HepG2 (cell line): ENCODE data around the gene RRAGB.

Experiments
- EP300 ChIP-seq, 3 experiments: sonication (generic) in 1 of 3; formaldehyde crosslinking in 1 of 3; IDR thresholded peaks; 2 replicates each; pipeline versions ENCODE4 v1.5.1 to v1.6.1; 2011 to 2020; ENCODE audit warnings: low read depth in 2 of 3, low read length in 2 of 3, borderline replicate concordance in 1 of 3, improper control_type of control experiment in 1 of 3, mild to moderate bottlenecking in 1 of 3, missing genetic modification reagents in 1 of 3, moderate library complexity in 1 of 3
- FOXM1 ChIP-seq: sonication (generic); formaldehyde crosslinking; IDR thresholded peaks from 2 replicates; pipeline ENCODE4 v1.5.0; 2020; ENCODE audit warnings: missing genetic modification reagents
- GABPA ChIP-seq, 2 experiments: IDR thresholded peaks; 2 replicates each; pipeline ENCODE4 v1.6.1; 2011 to 2016; ENCODE audit warnings: low read depth in 2 of 2, low read length in 1 of 2, missing biosample characterization in 1 of 2, missing genetic modification characterization in 1 of 2
- GATAD1 ChIP-seq: IDR thresholded peaks from 2 replicates; pipeline ENCODE4 v1.6.1; 2016; ENCODE audit warnings: missing genetic modification reagents, missing compliant biosample characterization
- SAFB2 ChIP-seq: sonication (generic); formaldehyde crosslinking; IDR thresholded peaks from 2 replicates; pipeline ENCODE4 v1.5.1; 2020; ENCODE audit warnings: missing genetic modification reagents, low read depth, mild to moderate bottlenecking, borderline replicate concordance
- TAF1 ChIP-seq: sonication (generic); formaldehyde crosslinking; IDR thresholded peaks from 2 replicates; pipeline ENCODE4 v1.4.0; 2020; ENCODE audit warnings: missing genetic modification reagents
- TBP ChIP-seq: sonication (generic); formaldehyde crosslinking; IDR thresholded peaks from 2 replicates; pipeline ENCODE4 v1.5.0; 2020; ENCODE audit warnings: missing genetic modification reagents
- ZSCAN31 ChIP-seq: sonication (generic); formaldehyde crosslinking; IDR thresholded peaks from 2 replicates; pipeline ENCODE4 v1.5.0; 2020; ENCODE audit warnings: low read depth, mild to moderate bottlenecking, missing genetic modification reagents
- TF ChIP-seq, protein P1 (sequence below): sonication (generic); formaldehyde crosslinking; IDR thresholded peaks from 2 replicates; pipeline ENCODE4 v1.5.0; 2020; ENCODE audit warnings: mild to moderate bottlenecking, missing genetic modification reagents, moderate library complexity

DNA sequence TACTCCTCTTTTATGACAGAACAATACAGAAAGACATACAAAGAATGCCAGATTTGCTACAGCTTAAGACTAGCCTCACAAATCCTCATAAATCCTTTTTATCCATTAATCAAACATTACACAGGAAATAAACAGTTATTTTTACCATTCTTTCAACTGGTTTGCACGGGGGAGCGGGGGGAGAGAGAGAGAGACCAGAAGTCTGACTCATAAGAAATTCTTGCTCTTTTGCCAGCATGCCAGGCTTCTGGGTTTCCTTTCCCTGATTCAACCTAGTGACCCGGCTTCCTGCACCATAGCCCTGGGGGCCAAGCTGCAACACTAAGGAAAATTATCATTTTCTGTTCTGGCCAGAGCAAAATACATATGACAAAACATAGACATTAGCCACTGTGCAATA is 6.8 kb upstream of the RRAGB start:
- TF ChIP-seq SAFB2 (no peak), ZSCAN31 (no peak), FOXM1 (CRISPR knock-in tag) (no peak), EP300 (IDR thresholded peaks at IDR 0.05; ENCODE audit: low read depth in 2 of 2, low read length in 2 of 2) (no peak), EP300 (CRISPR knock-in tag; IDR thresholded peaks at IDR 0.05; ENCODE audit: borderline replicate concordance) (no peak), TAF1 (CRISPR knock-in tag) (no peak), TBP (no peak), GABPA (IDR thresholded peaks at IDR 0.05; ENCODE audit: low read depth, low read length) (no peak), GABPA (CRISPR knock-in tag; IDR thresholded peaks at IDR 0.05; ENCODE audit: low read depth) (no peak), GATAD1 (CRISPR knock-in tag) (no peak)
- TF ChIP-seq, protein P1, sequence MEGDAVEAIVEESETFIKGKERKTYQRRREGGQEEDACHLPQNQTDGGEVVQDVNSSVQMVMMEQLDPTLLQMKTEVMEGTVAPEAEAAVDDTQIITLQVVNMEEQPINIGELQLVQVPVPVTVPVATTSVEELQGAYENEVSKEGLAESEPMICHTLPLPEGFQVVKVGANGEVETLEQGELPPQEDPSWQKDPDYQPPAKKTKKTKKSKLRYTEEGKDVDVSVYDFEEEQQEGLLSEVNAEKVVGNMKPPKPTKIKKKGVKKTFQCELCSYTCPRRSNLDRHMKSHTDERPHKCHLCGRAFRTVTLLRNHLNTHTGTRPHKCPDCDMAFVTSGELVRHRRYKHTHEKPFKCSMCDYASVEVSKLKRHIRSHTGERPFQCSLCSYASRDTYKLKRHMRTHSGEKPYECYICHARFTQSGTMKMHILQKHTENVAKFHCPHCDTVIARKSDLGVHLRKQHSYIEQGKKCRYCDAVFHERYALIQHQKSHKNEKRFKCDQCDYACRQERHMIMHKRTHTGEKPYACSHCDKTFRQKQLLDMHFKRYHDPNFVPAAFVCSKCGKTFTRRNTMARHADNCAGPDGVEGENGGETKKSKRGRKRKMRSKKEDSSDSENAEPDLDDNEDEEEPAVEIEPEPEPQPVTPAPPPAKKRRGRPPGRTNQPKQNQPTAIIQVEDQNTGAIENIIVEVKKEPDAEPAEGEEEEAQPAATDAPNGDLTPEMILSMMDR = no peak
